Measurements from ENCODE around the gene CEACAM20.
"Not testable (repeated sequence)": the region's sequence is repeated elsewhere in the genome, so short reads cannot be mapped to it uniquely, and the experiment has no call there.

Gene CEACAM20

GRCh38 chr19:44476559-44477408 is 52.7 kb downstream of the CEACAM20 start:
- DNase-seq, result no peak

- not testable (repeated sequence) for DNase-seq
These were observed 60.7 kb downstream of the CEACAM20 start for GRCh38 chr19:44468730-44469129.

GRCh38 chr19:44462600-44463286 is 66.7 kb downstream of the CEACAM20 start:
- DNase-seq, result not testable (repeated sequence)

Measured in bone marrow (tissue), 2 donors.